HG03565 (cell line): ENCODE data around the gene PEX14.

Experiments used
- ATAC-seq: cut with Tn5 transposase; IDR thresholded peaks from one replicate; pipeline ENCODE4 v1.9.1; 2021; ENCODE audit warnings: mild to moderate bottlenecking, moderate library complexity; ENCODE audit not compliant: unreplicated experiment

Gene PEX14

GRCh38 chr1:10675813-10676212 is 201.1 kb downstream of the PEX14 start:
- ATAC-seq: no peak

DNA sequence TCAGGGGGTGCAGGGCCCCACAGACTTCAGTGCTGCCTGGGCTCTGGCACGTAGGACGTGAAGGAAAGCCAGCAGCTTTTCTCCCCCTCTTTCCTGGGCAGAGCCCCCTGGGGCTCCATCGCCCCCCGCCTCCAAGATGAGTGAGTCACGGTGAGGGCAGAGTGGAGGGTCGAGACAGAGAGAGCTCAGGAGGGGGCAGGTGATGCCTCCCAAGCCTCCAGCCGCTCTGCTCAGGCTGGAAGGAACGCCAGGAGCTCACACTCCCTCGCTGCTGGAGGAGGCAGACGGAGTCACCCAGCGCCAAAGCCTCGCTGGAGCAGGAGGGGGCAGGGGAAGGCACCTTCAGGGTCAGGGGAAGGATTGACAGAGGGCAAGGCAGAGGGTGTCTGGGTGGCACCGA is 202.2 kb downstream of the PEX14 start:
- no peak for ATAC-seq

DNA sequence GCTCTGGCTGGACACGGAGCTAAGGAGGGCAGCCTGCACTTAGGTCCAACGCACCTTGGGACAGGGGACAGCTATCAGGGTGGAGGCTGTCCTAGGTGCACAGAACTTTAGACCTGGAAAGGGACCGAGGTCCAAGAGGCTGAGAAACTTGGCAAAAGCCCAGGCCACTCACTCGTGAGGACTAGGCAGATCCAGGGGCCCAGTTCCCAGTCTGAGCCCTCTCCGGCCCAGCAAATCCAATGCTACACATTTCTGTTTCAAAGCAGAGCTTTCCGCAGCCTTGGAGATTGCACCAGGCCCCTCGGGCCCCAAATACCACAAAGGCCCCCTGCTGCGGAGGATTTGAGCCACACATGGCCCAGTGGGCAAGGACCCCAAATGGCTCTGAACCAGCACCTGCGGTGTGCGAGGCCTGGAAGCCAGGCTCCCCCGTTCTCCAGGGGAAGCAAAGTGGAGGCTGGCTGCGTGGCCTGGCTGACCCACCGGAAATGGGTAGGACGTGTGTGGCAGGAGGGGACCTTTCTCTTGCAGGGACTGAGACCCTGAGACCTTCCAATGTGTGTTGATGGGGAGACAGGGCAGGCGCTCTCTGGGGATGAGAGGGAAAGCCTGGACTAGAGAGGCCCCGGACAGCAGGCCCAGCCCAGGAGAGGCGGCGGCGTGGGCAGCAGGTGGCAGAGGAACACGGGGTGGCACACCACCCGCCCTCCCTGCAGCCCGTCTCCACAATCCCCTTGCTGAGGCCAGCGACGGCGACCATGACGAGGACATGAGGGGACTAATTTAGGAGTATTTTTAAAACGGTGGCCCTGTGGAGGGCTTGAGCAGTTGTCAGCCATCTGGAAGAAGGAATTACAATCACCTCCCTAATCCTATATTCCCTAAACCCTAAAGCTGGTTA is 203.0 kb downstream of the PEX14 start:
- no peak for ATAC-seq

DNA sequence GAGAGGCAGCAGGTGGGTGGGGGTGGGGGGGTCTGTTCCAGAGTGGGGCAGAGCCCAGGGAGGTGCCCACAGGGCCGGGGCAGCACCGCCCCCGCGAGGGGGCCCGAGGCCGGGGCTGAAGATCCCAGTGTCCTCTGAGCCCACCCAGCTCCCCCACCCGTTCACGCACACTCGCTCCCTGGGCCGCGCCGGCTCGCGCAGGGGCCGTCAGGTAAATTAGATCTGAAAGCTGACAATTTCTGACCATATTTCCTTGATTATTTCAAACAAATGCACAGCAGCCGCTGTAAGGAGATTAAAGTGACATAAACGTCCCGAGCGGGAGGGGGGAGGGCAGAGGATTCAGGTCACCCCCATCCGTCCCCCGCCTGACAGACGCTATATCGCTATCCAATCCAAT is 203.7 kb downstream of the PEX14 start:
- no peak for ATAC-seq

GRCh38 chr1:10678852-10679251 is 204.1 kb downstream of the PEX14 start:
- ATAC-seq: no peak

DNA sequence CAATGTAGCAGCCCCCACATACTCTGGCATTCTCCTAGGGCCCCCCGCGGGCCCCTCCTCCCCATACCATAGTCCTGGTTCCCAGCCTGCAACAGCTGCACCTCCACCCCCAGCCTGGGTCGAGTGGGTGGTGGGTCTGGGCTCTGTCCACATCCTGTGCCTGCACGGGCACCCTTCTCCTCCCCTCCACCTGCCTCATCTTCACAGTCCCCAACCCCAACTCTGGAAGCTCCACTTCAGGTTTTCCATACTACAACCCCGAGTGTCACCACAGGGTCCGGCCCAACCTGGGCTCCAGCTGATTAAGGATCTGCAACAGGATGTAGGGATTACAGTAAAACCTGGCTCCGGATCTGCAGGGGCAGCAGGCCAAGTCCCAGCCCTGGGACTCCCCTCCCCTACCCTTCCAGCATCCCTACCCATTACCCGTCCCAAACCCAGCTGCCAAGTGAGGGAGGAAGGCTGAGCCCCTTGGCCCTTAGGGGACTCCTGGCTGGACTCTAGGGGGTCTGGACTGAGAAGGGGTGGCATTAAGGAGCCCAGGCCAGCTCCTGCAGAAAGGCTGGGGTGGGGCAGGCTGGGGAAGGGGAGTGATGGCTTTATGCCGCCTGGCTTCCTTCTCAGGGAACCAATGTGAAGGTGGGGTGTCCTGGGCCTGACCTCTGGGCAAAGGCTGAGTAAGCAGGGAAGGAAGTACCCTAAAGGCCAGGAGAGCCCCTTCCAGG is 204.9 kb downstream of the PEX14 start:
- no peak for ATAC-seq
